ENCODE results near the gene FAF1.

DNA sequence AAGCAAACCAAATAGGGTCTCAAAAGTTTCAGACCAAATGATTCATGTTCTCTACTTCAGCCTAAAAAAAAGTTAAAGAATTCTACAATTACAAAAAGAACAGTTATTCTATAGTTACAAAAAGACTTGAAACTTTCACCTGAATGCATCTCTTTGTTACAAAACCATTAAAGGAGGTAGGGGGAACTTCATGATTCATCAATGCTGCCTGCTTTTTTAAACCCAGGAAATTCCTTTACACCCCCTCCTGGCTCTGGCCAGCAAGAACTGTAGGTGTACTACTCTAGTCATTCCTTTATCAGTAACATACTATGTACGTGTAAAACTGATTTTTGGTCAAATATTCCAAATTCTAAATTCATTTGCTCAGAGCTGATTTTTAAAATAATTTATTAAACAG, 5.0 kb downstream of the FAF1 start:
- TF ChIP-seq, protein P1, sequence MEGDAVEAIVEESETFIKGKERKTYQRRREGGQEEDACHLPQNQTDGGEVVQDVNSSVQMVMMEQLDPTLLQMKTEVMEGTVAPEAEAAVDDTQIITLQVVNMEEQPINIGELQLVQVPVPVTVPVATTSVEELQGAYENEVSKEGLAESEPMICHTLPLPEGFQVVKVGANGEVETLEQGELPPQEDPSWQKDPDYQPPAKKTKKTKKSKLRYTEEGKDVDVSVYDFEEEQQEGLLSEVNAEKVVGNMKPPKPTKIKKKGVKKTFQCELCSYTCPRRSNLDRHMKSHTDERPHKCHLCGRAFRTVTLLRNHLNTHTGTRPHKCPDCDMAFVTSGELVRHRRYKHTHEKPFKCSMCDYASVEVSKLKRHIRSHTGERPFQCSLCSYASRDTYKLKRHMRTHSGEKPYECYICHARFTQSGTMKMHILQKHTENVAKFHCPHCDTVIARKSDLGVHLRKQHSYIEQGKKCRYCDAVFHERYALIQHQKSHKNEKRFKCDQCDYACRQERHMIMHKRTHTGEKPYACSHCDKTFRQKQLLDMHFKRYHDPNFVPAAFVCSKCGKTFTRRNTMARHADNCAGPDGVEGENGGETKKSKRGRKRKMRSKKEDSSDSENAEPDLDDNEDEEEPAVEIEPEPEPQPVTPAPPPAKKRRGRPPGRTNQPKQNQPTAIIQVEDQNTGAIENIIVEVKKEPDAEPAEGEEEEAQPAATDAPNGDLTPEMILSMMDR (IDR thresholded peaks at IDR 0.05; ENCODE audit: low read depth, low read length): no peak
- TF ChIP-seq EZH2phosphoT487 (IDR thresholded peaks at IDR 0.05; ENCODE audit: low read depth): no peak

Measured in OCI-LY3 (cell line).